ENCODE data around the gene KRTAP13-3.

The KRTAP13-3 gene

GRCh38 chr21:30425826-30426225, at the start of gene KRTAP13-3:
Gene KRTAP13-3 (minus strand): TSS chr21:30425926. CDS start chr21:30425912, 14 bp downstream.
- DNase-seq, result no peak

- DNase-seq, result no peak
Measured at GRCh38 chr21:30468900-30469714, 43.4 kb upstream of the KRTAP13-3 start.

DNA sequence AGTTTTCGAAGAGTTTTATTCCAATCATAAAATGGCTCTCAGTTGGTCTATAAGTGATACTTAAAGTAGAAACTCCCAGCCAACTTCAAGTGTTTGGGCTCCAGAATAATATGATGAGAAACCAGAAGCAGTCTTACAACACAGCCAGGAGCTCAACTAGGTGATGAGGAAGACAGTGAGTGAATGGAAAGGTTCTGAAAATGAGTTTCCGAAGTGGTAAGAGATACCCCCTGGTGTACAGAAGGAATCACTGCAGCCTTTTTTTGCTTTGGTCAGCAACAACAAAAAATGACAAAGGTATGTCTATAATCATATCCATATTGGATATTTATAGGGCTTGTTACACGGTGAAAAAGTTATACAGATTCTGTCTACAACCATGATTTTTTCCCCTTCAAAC, 38.0 kb upstream of the KRTAP13-3 start:
- DNase-seq, result no peak

DNA sequence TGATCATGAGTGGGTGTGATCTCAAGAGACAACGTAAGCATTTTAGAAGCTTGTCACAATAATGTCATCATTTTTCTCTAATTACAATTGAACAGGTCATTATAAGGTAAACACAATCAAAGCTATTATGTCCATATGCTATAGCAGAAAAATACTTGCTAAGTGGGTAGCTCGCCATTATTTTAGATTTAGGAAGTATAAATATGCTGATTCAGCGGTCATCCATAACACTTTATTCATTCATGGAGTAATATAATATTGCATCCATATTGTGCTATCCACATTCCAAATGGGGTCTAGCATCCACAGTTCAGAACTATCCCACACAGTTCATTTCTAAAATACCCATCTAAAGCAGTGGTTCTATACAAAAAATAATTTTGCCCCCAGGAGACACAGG, 22.8 kb upstream of the KRTAP13-3 start:
- no peak for DNase-seq

- DNase-seq, result no peak
Measured at GRCh38 chr21:30447056-30447455, 21.3 kb upstream of the KRTAP13-3 start.

DNA sequence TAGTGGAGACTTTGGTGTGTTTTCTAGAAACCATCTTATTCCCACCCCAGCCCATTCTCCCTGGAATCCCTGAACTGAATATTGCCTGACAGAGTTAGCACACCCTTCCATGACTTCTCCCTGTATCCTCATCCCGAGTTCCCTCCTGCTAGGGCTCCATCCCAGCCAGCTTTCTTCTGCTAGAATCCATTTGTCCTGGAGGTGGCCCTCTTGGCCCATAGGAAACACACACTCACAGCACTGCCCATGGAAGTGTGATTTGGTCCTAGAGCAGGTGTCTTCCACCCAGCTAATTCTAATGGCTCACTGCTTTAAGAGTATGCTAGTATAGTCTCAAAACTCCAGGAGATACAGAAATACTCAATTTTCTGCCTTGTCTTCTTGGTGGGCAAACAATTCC, 18.5 kb upstream of the KRTAP13-3 start:
- DNase-seq, result no peak

DNA sequence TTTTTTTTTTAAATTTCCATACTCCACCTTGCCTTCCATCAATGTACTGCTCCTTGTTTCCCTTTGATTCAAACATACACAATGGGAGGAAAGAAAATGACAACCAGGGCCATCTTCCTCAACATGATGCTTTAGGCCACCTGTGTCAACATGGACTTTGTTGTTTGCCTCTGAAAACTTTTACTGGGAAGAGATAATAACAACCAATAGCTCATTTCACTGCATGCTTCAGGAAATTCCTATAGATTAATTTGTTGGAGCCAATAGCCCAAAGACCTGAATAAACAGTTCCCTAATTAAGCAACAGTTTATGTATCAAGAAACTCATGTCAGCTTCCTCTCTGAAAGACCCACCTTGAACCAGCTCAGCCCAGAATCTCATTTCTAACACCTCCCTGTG, 17.5 kb upstream of the KRTAP13-3 start:
- no peak for DNase-seq

GRCh38 chr21:30439975-30440374, 14.2 kb upstream of the KRTAP13-3 start, which contains the start of gene KRTAP15-1:
Gene KRTAP15-1 (plus strand): TSS chr21:30440275. CDS start chr21:30440328, 53 bp downstream.
- no peak for DNase-seq

DNA sequence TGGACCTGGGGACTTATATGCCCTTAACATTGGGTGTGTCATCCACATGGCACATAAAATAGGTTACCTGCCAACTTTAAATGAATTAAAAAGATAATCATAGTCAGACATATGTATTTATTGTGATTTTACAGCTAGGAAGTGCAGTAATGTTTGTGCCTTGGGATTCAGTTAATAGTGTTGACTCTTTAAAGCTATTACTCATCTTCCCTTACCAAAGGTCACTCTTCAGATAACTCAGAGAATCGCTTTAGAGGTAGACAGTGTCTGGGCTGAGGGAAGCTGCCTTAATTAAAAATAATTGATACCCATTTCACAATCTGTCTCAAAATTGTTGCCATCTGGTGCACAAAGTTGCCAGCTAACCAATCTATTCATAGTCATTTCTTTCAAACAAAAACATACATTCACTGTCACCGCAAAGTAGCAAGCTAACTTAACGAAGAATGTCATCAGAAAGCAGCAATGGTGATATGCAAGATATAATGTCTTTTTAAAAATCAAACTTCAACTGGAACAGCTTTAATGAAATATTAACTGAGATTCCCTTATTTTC, 11.4 kb upstream of the KRTAP13-3 start:
- no peak for DNase-seq

DNA sequence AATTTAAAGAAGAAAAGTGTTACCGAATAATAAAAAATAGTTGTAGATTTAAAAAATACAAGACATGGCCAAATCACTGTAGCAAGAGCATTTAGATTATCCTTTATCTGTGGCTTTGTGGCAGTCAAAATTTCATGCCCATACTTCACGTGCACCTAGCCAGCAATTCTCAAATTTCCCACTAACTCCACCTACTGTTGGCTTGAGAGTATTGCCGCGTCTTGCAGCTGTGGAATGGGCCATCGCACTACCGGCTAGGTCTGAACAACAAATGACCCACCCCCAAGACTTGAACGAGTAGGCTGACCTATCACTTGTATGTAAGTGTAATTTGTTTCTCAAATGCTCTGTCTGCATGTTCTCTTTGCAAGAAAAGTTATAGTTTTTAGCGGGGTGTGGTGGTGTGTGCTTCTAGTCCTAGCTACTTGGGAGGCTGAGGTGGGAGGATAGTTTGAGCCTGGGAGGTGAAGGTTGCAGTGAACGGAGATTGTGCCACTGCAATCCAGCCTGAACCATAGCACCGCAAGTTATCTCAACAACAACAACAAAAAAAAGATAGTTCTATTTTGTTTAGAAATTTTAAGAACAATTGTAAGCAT, 8.4 kb upstream of the KRTAP13-3 start:
- DNase-seq, result no peak

DNA sequence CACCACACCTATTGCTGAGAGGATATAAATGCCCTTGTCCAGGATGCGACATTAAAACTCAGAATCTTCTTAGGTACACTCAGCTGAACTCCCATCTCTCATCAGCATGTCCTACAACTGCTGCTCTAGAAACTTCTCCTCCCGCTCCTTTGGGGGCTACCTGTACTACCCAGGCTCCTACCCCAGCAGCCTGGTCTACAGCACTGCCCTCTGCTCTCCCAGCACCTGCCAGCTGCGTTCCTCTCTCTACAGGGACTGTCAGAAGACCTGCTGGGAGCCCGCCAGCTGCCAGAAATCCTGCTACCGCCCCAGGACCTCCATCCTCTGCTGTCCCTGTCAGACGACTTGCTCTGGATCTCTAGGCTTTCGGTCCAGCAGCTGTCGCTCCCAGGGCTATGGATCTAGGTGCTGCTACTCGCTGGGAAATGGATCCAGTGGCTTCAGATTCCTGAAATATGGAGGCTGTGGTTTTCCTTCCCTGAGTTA, 4.5 kb upstream of the KRTAP13-3 start, which contains the start of gene KRTAP13-4:
TSS of gene KRTAP13-4 (plus strand) at position 51 of the 486 bp plus-strand sequence. CDS start at position 107, 56 bp downstream.
- no peak for DNase-seq

DNA sequence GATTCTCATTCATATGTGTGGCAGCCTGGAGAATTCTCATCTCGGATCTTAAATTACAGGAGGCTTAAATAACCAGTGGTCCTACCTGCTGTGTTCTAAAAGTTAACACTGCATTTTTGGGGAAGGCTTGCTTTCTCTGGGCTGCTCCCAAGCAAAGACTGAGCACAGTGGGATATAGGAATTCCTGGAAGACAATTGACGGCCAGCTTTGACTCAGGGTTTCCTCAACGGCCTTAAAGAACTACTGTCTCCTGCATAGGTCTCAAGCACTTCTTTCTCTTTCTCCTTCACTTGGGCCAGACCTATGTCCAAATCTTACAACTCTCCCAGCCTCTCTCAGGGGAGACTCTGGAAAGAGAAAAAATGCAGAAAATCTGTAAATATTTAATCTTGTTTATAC, 1.0 kb upstream of the KRTAP13-3 start:
- DNase-seq, result no peak

DNA sequence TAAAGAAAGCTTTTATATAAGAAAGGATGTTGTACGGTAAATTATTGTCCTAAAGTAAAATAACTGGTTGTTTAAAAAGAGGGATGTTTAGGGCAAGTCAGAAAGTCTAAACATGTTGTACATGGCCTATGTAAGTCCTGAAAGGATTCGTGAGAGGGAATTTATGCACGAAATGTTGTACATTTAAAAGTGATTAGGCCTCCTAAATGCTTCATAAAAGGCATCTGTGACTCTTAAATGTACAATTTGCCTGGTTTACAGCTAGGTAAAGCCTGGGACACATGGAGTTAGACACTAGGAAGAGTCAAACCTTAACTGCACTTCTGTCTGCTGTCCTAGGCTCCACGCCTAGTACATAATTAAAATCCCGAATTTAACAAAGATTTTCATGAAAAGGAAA, 9.7 kb downstream of the KRTAP13-3 start:
- no peak for DNase-seq

DNA sequence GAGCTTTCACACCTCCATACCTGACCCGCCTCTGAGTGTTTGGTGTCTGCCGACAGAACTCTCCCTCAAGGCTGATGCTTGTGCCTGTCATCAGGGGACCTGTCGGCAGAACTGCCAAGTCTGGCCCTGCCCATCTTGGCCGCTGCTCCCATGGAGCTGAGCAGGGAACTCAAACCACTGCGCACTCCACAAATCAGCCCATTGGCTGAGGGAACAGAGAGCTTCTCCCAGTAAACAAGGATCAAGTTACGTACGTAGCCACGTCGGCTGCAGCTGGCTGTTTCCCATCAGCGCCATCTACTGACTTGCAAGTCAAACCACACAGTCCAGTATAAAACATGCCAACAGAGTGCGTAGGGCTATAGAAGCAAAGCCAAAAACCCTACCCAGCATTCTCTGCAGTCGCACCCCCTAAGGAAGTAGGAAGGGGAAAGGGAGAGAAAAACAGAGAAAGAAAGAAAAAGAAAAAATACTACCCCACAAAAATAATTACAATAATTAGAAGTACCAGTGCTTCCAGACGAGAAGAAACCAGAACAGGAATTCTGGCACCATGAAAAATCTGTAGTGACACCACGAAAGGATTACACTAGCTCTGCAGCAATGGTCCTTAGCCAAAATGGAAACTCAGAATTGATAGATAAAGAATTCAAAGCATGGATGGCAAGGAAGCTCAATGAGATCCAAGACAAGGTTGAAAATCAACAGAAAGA, 16.8 kb downstream of the KRTAP13-3 start:
- DNase-seq, result peak in 1 of 58 donors; percentile 0

GRCh38 chr21:30395731-30396130, 30.0 kb downstream of the KRTAP13-3 start, which contains the start of gene KRTAP13-1:
Gene KRTAP13-1 (plus strand): TSS chr21:30396031. CDS start chr21:30396087, 56 bp downstream.
- no peak for DNase-seq

DNA sequence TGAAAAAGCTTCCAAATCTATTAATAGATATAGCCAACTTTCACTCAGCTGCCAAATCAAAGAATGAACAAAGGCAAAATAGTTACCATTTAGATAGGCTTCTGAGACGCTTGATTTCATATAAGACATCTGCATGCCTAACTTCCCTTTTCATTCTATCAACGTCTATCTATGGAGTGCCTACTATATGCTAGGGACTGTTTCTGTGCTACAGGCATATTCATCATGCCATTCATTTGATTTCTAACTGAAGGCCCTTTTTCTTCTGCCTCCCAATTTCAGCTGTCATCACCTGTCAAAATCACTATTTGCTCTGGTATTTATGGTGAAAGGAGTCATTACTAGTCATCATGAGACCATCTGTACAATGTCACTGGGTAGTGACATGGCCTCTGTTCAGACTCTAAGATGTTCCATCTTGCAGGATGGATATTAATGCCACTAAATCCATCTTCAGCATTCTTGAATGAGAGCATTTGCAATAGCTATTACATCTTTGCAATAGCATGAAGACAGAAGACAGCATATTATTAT, 34.2 kb downstream of the KRTAP13-3 start:
- no peak for DNase-seq

DNA sequence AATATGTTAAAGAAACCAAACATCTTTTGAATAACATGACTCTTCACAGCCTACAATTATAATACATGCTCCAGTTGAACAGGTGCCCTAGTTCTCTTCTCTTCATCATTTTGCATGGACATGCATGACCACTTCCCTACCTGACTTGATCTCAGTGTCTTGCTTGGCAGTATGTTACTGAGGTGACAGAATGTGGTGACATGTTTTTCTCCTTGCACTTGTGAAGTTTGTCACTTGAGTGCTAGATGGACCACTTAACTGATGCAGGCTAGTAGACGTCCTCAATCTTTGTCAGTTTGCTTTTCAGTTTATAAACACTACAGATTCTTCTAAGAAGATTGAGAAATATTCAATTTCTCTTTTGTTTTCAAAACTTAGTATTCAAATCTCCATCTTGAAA, 43.5 kb downstream of the KRTAP13-3 start:
- DNase-seq, result no peak

Data from anterior cingulate cortex (tissue), 58 donors.